Bronchial epithelial cell (primary cell): Measurements from ENCODE around the gene ASCC2. TPM values are rescaled to one million over a fixed set of nuclear protein-coding genes. Genes with fewer than 3 reads are reported as not detected.

ENCODE experiments used
- total RNA-seq: library from RNA; depleted of rRNA; stranded (reverse); fragments of >200 nt; gene quantifications from 2 replicates; pipeline ENCODE4 v1.2.1, GENCODE V29; 2014

Gene ASCC2
- total RNA-seq, 1 donor from 2014 or later, result 26.1 TPM

Other genes starting within 250 kb of the ASCC2 start
- gene NF2, start 234.6 kb downstream of the ASCC2 start, total RNA-seq, result 23.6 and 28.4 TPM in 2 replicates
- gene CABP7, start 118.3 kb downstream of the ASCC2 start, total RNA-seq, result not detected in 2 replicates
- 24.2 and 24.7 TPM in 2 replicates for gene ZMAT5, start 71.3 kb downstream of the ASCC2 start, total RNA-seq
- gene UQCR10, start 70.9 kb downstream of the ASCC2 start, total RNA-seq, result 42.4 and 88.2 TPM in 2 replicates
- 30.3 and 32.3 TPM in 2 replicates for gene MTMR3, start 44.9 kb upstream of the ASCC2 start, total RNA-seq
- not detected in 2 replicates for gene HORMAD2, start 242.2 kb upstream of the ASCC2 start, total RNA-seq